IMR-90 (cell line): ENCODE data around the gene RASGRP3. TPM values are rescaled to one million over a fixed set of nuclear protein-coding genes. Genes with fewer than 3 reads are reported as not detected.

Source experiments
- ATAC-seq: fragments of 200-7000 bp; cut with Tn5 transposase; 2 replicates; pipeline ENCODE4 v1.9.1; 2020; ENCODE audit warnings: low read depth, mild to moderate bottlenecking, moderate library complexity
- BruUV-seq: library from RNA; stranded (reverse); fragments of 400-500 nt; replicated peaks from 2 replicates; lab custom pipeline; 2021; lab: Mats Ljungman, UMichigan
- CTCF ChIA-PET: fragments of 300-600 bp; formaldehyde crosslinking; extraction: SDS; loops from one replicate; lab custom pipeline; 2021; ENCODE audit warnings: antibody characterized with exemption; lab: Yijun Ruan, JAX
- POLR2A ChIA-PET: fragments of 300-600 bp; sonication (Branson Sonifier 250); formaldehyde crosslinking; loops from one replicate; lab custom pipeline; 2022; ENCODE audit warnings: antibody characterized with exemption; ENCODE audit not compliant: unreplicated experiment; lab: Charles Lee
- DNase-seq: peaks from one replicate; pipeline ENCODE4 v3.0.0; 2013
- H2AFZ ChIP-seq: replicated peaks from 2 replicates; pipeline ENCODE3; 2013; ENCODE audit warnings: low read length, mild to moderate bottlenecking; ENCODE audit not compliant: poor library complexity
- H2AK5ac ChIP-seq: 2 replicates; pipeline ENCODE4 v1.6.1; 2013; ENCODE audit warnings: low read depth, low read length, inconsistent platforms
- H2AK9ac ChIP-seq: replicated peaks from 2 replicates; pipeline ENCODE3; 2013; ENCODE audit warnings: mild to moderate bottlenecking, low read depth, low read length, moderate library complexity; ENCODE audit not compliant: poor library complexity
- H2BK120ac ChIP-seq: 2 replicates; pipeline ENCODE4 v1.6.1; 2013; ENCODE audit warnings: low read depth, low read length, inconsistent platforms
- H2BK15ac ChIP-seq: 3 replicates; pipeline ENCODE4 v1.6.1; 2013; ENCODE audit warnings: low read depth, low read length, inconsistent platforms
- H2BK20ac ChIP-seq: 2 replicates; pipeline ENCODE4 v1.6.1; 2013; ENCODE audit warnings: low read depth, mild to moderate bottlenecking, inconsistent platforms, low read length, moderate library complexity
- H2BK5ac ChIP-seq: 2 replicates; pipeline ENCODE4 v1.6.1; 2013; ENCODE audit warnings: mild to moderate bottlenecking, low read depth, low read length, inconsistent platforms; ENCODE audit not compliant: poor library complexity, severe bottlenecking
- H3K14ac ChIP-seq: replicated peaks from 2 replicates; pipeline ENCODE4 v1.6.1; 2013; ENCODE audit warnings: low read depth, low read length, inconsistent platforms
- H3K18ac ChIP-seq: 2 replicates; pipeline ENCODE4 v1.6.1; 2013; ENCODE audit warnings: low read depth, low read length, control low read depth
- H3K23ac ChIP-seq: 2 replicates; pipeline ENCODE4 v1.6.1; 2013; ENCODE audit warnings: low read depth, low read length, inconsistent platforms
- H3K27ac ChIP-seq: 2 replicates; pipeline ENCODE4 v1.5.1; 2013; ENCODE audit warnings: mild to moderate bottlenecking, control low read depth, low read length; ENCODE audit not compliant: insufficient read depth
- H3K27me3 ChIP-seq: 2 replicates; pipeline ENCODE4 v1.6.1; 2013; ENCODE audit warnings: low read length; ENCODE audit not compliant: control insufficient read depth, insufficient read depth
- H3K36me3 ChIP-seq: 2 replicates; pipeline ENCODE4 v1.6.1; 2013; ENCODE audit warnings: low read length, mixed read lengths; ENCODE audit not compliant: control insufficient read depth, insufficient read depth
- H3K4ac ChIP-seq: 2 replicates; pipeline ENCODE4 v1.6.1; 2013; ENCODE audit warnings: low read depth, low read length, inconsistent platforms
- H3K4me1 ChIP-seq: 2 replicates; pipeline ENCODE4 v1.6.1; 2013; ENCODE audit warnings: low read length, mixed read lengths; ENCODE audit not compliant: control insufficient read depth, insufficient read depth
- H3K4me2 ChIP-seq: 2 replicates; pipeline ENCODE4 v1.6.1; 2013; ENCODE audit warnings: low read depth, mild to moderate bottlenecking, control low read depth, low read length, moderate library complexity
- H3K4me3 ChIP-seq: 2 replicates; pipeline ENCODE4 v1.5.1; 2013; ENCODE audit warnings: low read depth, mild to moderate bottlenecking, control low read depth, low read length, moderate library complexity; ENCODE audit not compliant: insufficient read depth
- H3K56ac ChIP-seq: 2 replicates; pipeline ENCODE4 v1.6.1; 2013; ENCODE audit warnings: low read length, inconsistent platforms; ENCODE audit not compliant: insufficient read depth; ENCODE audit errors: extremely low read depth
- H3K79me1 ChIP-seq, 2 experiments: 2 replicates each; pipeline ENCODE4 v1.6.1; 2013; ENCODE audit warnings: low read length in 2 of 2, inconsistent platforms in 1 of 2, low read depth in 1 of 2
- H3K9ac ChIP-seq: 2 replicates; pipeline ENCODE4 v1.6.1; 2013; ENCODE audit warnings: low read depth, low read length, control low read depth
- H3K9me1 ChIP-seq: 2 replicates; pipeline ENCODE4 v1.6.1; 2013; ENCODE audit warnings: low read length, inconsistent platforms; ENCODE audit not compliant: insufficient read depth
- H3K9me3 ChIP-seq: 2 replicates; pipeline ENCODE4 v1.6.1; 2013; ENCODE audit warnings: low read length; ENCODE audit not compliant: control insufficient read depth, insufficient read depth
- H4K20me1 ChIP-seq: 2 replicates; pipeline ENCODE4 v1.6.1; 2013; ENCODE audit warnings: low read length, inconsistent platforms; ENCODE audit not compliant: insufficient read depth
- H4K5ac ChIP-seq: 2 replicates; pipeline ENCODE4 v1.6.1; 2013; ENCODE audit warnings: mild to moderate bottlenecking, low read depth, low read length, control low read depth
- H4K8ac ChIP-seq, 2 experiments: 2 replicates each; pipeline ENCODE4 v1.6.1; 2013; ENCODE audit warnings: low read depth in 2 of 2, low read length in 2 of 2, control low read depth in 1 of 2, inconsistent platforms in 1 of 2
- H4K91ac ChIP-seq: 2 replicates; pipeline ENCODE4 v1.6.1; 2013; ENCODE audit warnings: low read depth, low read length, inconsistent platforms; ENCODE audit not compliant: insufficient read depth
- BHLHE40 ChIP-seq: fragments of 150-350 bp; IDR thresholded peaks from 2 replicates; pipeline ENCODE4 v1.6.1; 2016; ENCODE audit warnings: mild to moderate bottlenecking, low read depth, low read length
- CEBPB ChIP-seq: IDR thresholded peaks from 2 replicates; pipeline ENCODE4 v1.6.1; 2012; ENCODE audit warnings: low read depth, low read length, improper control_type of control experiment
- CHD1 ChIP-seq: IDR thresholded peaks from 2 replicates; pipeline ENCODE4 v1.6.1; 2012; ENCODE audit warnings: low read depth, low read length, improper control_type of control experiment
- CTCF ChIP-seq: conservative IDR thresholded peaks from 2 replicates; pipeline ENCODE4 v1.5.1; 2012; ENCODE audit warnings: mild to moderate bottlenecking, low read depth, low read length, improper control_type of control experiment
- ELK1 ChIP-seq: fragments of 150-350 bp; IDR thresholded peaks from 2 replicates; pipeline ENCODE4 v1.6.1; 2016; ENCODE audit warnings: low read depth, mild to moderate bottlenecking, low read length, moderate library complexity, borderline replicate concordance
- FOS ChIP-seq: fragments of 150-350 bp; IDR thresholded peaks from 2 replicates; pipeline ENCODE4 v1.6.1; 2016; ENCODE audit warnings: low read depth, low read length
- MAFK ChIP-seq: IDR thresholded peaks from 2 replicates; pipeline ENCODE4 v1.6.1; 2012; ENCODE audit warnings: low read depth, low read length, improper control_type of control experiment
- MAZ ChIP-seq: IDR thresholded peaks from 2 replicates; pipeline ENCODE4 v1.6.1; 2012; ENCODE audit warnings: low read depth, mild to moderate bottlenecking, low read length, improper control_type of control experiment, moderate library complexity, borderline replicate concordance
- MXI1 ChIP-seq: IDR thresholded peaks from 2 replicates; pipeline ENCODE4 v1.6.1; 2012; ENCODE audit warnings: low read depth, mild to moderate bottlenecking, low read length, moderate library complexity, borderline replicate concordance
- NFE2L2 ChIP-seq: fragments of 150-350 bp; IDR thresholded peaks from 2 replicates; pipeline ENCODE4 v1.6.1; 2016; ENCODE audit warnings: low read depth, mild to moderate bottlenecking, low read length
- POLR2A ChIP-seq: IDR thresholded peaks from 2 replicates; pipeline ENCODE4 v1.6.1; 2012; ENCODE audit warnings: mild to moderate bottlenecking, low read depth, low read length
- RAD21 ChIP-seq: IDR thresholded peaks from 2 replicates; pipeline ENCODE4 v1.6.1; 2012; ENCODE audit warnings: low read length, improper control_type of control experiment
- RCOR1 ChIP-seq: IDR thresholded peaks from 2 replicates; pipeline ENCODE4 v1.6.1; 2012; ENCODE audit warnings: mild to moderate bottlenecking, low read length, improper control_type of control experiment; ENCODE audit not compliant: insufficient replicate concordance
- RFX5 ChIP-seq: IDR thresholded peaks from 2 replicates; pipeline ENCODE4 v1.8.0; 2012; ENCODE audit warnings: low read depth, mild to moderate bottlenecking, low read length, moderate library complexity
- SMC3 ChIP-seq: fragments of 150-350 bp; IDR thresholded peaks from 2 replicates; pipeline ENCODE4 v1.6.1; 2016; ENCODE audit warnings: low read depth, mild to moderate bottlenecking, antibody characterized with exemption, low read length, moderate library complexity
- USF2 ChIP-seq: fragments of 150-350 bp; IDR thresholded peaks from 2 replicates; pipeline ENCODE4 v1.6.1; 2017; ENCODE audit warnings: mild to moderate bottlenecking, antibody characterized with exemption, low read length, low read depth
- WGBS, 2 experiments: methylation state at CpG; one replicate each; pipeline versions ENCODE4 v1.1.5 to v1.1.7; 2013; ENCODE audit warnings: missing lambda C conversion rate in 2 of 2; ENCODE audit not compliant: insufficient read length in 1 of 2; ENCODE audit errors: extremely low coverage in 2 of 2; 5-methylcytosine and 5-hydroxymethylcytosine counted together
- dilution Hi-C: fragments of 300-500 bp; cut with HindIII; formaldehyde crosslinking; loops from one replicate; pipeline ENCODE4 v1.14.3; 2018; ENCODE audit warnings: low sequenced_read_pairs; ENCODE audit not compliant: unreplicated experiment
- in situ Hi-C: fragments of 300-500 bp; cut with MboI; formaldehyde crosslinking; loops from 3 replicates; pipeline ENCODE4 v1.14.3; 2019; ENCODE audit warnings: low sequenced_read_pairs, inconsistent platforms, mixed read lengths
- intact Hi-C: fragments of 100-400 bp; cut with micrococcal nuclease; formaldehyde crosslinking; loops from 2 replicates; pipeline ENCODE4 v1.10.0; 2022
- polyA plus RNA-seq, 3 experiments: library from polyadenylated mRNA; depleted of rRNA; stranded (reverse); fragments of >200 nt; gene quantifications; 2 replicates each; pipeline ENCODE4 v1.2.3, GENCODE V29; 2012; ENCODE audit warnings: low replicate concordance in 1 of 3
- total RNA-seq: library from RNA; depleted of rRNA; stranded (reverse); fragments of >200 nt; gene quantifications from 2 replicates; pipeline ENCODE4 v1.2.3, GENCODE V29; 2012

RASGRP3 gene
- total and polyA plus RNA-seq, 2 of the 4 experiments (the other 2 are of a cell fraction), result 1.7 to 3.0 TPM

GRCh38 chr2:33492399-33493134 is 16.1 kb downstream of the RASGRP3 start:
- no peak overlapping the region for H2AK9ac ChIP-seq
- H3K79me1 ChIP-seq, result no peaks in the 10 kb centered on the region
- H3K27ac ChIP-seq, result no peak overlapping the region
- no peak overlapping the region for H3K4me2 ChIP-seq
- no CpG with 5 or more reads among the region's 6 CpGs for WGBS, 2 experiments
- H3K18ac ChIP-seq, result no peak overlapping the region
- BruUV-seq, result no TSS peak
- H2BK120ac ChIP-seq, result no peak overlapping the region
- H4K8ac ChIP-seq, result no peak overlapping the region
- no peaks in the 10 kb centered on the region for H3K36me3 ChIP-seq
- TF ChIP-seq MAZ, result no peak
- no peak for TF ChIP-seq RCOR1
- no peak for TF ChIP-seq CHD1
- no peak for TF ChIP-seq SMC3
- no peak for TF ChIP-seq MAFK
- no peak for TF ChIP-seq NFE2L2
- TF ChIP-seq CEBPB, result no peak
- TF ChIP-seq USF2, result no peak
- TF ChIP-seq MXI1, result no peak
- TF ChIP-seq ELK1, result no peak
- no peak for TF ChIP-seq RAD21
- no peak for TF ChIP-seq BHLHE40
- no peak for TF ChIP-seq RFX5
- TF ChIP-seq CTCF, result no peak
- no peak for TF ChIP-seq POLR2A
- no peak for TF ChIP-seq FOS
- H3K4ac ChIP-seq, result no peak overlapping the region
- no peak overlapping the region for H3K4me3 ChIP-seq
- 0 out of 2 replicates have a peak overlapping the region, but pooled peaks have one; percentile 53 for H2AK5ac ChIP-seq
- no peak overlapping the region; the same call in 1 of the 2 replicates for H4K91ac ChIP-seq
- dilution Hi-C loops (no loop called here), in situ Hi-C loops (no loop called here), intact Hi-C loops (no loop called here)
- ATAC-seq (no peak), DNase-seq (no peak)
- no peak overlapping the region for H3K9ac ChIP-seq
- ChIA-PET CTCF (interaction anchor here (1.5 kb wide), 1 partner anchor 12 kb away, joined by 5 read pairs; no protein-coding TSS in a partner anchor), POLR2A (no interaction called here)
- no peaks in the 10 kb centered on the region for H3K27me3 ChIP-seq
- H3K9me1 ChIP-seq, result no peaks in the 10 kb centered on the region
- H3K23ac ChIP-seq, result no peak overlapping the region
- no peak overlapping the region for H3K56ac ChIP-seq
- no peaks in the 10 kb centered on the region for H4K20me1 ChIP-seq
- no peak overlapping the region for H4K5ac ChIP-seq
- H3K4me1 ChIP-seq, result peaks cover 7% of the 10 kb centered on the region
- no peak overlapping the region for H2BK5ac ChIP-seq
- no peaks in the 10 kb centered on the region for H3K9me3 ChIP-seq
- no peak overlapping the region for H2BK20ac ChIP-seq
- no peak overlapping the region for H2BK15ac ChIP-seq
- H3K14ac ChIP-seq, result no peak overlapping the region
- H2AFZ ChIP-seq, result no peak overlapping the region
